HepG2 (cell line): ENCODE data around the gene PGAP3. TPM values are rescaled to one million over a fixed set of nuclear protein-coding genes. Genes with fewer than 3 reads are reported as not detected.

Experiments
- ATF3 ChIP-seq: sonication (generic); formaldehyde crosslinking; IDR thresholded peaks from 2 replicates; pipeline ENCODE4 v1.4.0; 2020; ENCODE audit warnings: missing genetic modification reagents
- CENPX ChIP-seq: sonication (generic); formaldehyde crosslinking; IDR thresholded peaks from 2 replicates; pipeline ENCODE4 v1.9.0; 2021; ENCODE audit warnings: mild to moderate bottlenecking, missing genetic modification reagents, moderate library complexity
- CREM ChIP-seq, 2 experiments: sonication (generic) in 1 of 2; formaldehyde crosslinking in 1 of 2; IDR thresholded peaks; 2 replicates each; pipeline versions ENCODE4 v1.4.0 to v1.6.1; 2016 to 2020; ENCODE audit warnings: antibody characterized with exemption in 1 of 2, mild to moderate bottlenecking in 1 of 2, missing genetic modification reagents in 1 of 2
- ELF1 ChIP-seq: sonication (generic); formaldehyde crosslinking; IDR thresholded peaks from 2 replicates; pipeline ENCODE4 v1.4.0; 2020; ENCODE audit warnings: missing genetic modification reagents
- GABPA ChIP-seq, 2 experiments: IDR thresholded peaks; 2 replicates each; pipeline ENCODE4 v1.6.1; 2011 to 2016; ENCODE audit warnings: low read depth in 2 of 2, low read length in 1 of 2, missing biosample characterization in 1 of 2, missing genetic modification characterization in 1 of 2
- HOXA5 ChIP-seq: sonication (generic); formaldehyde crosslinking; IDR thresholded peaks from 2 replicates; pipeline ENCODE4 v1.4.0; 2020; ENCODE audit warnings: missing genetic modification reagents
- RNF2 ChIP-seq: fragments of 450-650 bp; conservative IDR thresholded peaks from 2 replicates; pipeline ENCODE4 v1.6.1; 2016; ENCODE audit warnings: low read depth
- RXRB ChIP-seq: IDR thresholded peaks from 2 replicates; pipeline ENCODE4 v1.6.1; 2016; ENCODE audit warnings: borderline replicate concordance, missing genetic modification reagents, missing compliant biosample characterization
- SAFB2 ChIP-seq: sonication (generic); formaldehyde crosslinking; IDR thresholded peaks from 2 replicates; pipeline ENCODE4 v1.5.1; 2020; ENCODE audit warnings: missing genetic modification reagents, low read depth, mild to moderate bottlenecking, borderline replicate concordance
- SP4 ChIP-seq: sonication (generic); formaldehyde crosslinking; IDR thresholded peaks from 2 replicates; pipeline ENCODE4 v1.8.1; 2023; ENCODE audit warnings: mild to moderate bottlenecking, missing genetic modification reagents
- ZFP41 ChIP-seq: sonication (generic); formaldehyde crosslinking; IDR thresholded peaks from 2 replicates; pipeline ENCODE4 v1.4.0; 2020; ENCODE audit warnings: mild to moderate bottlenecking, missing genetic modification reagents, borderline replicate concordance
- ZFY ChIP-seq: sonication (generic); formaldehyde crosslinking; IDR thresholded peaks from 2 replicates; pipeline ENCODE4 v1.4.0; 2020; ENCODE audit warnings: missing genetic modification reagents
- ZNF280B ChIP-seq: sonication (generic); formaldehyde crosslinking; IDR thresholded peaks from 2 replicates; pipeline ENCODE4 v1.5.0; 2020; ENCODE audit warnings: missing genetic modification reagents, mild to moderate bottlenecking, borderline replicate concordance
- ZNF282 ChIP-seq: fragments of 450-650 bp; IDR thresholded peaks from 2 replicates; pipeline ENCODE4 v1.6.1; 2018; ENCODE audit not compliant: partially characterized antibody
- ZNF350 ChIP-seq: sonication (generic); formaldehyde crosslinking; IDR thresholded peaks from 2 replicates; pipeline ENCODE4 v1.4.0; 2020; ENCODE audit warnings: mild to moderate bottlenecking, low read depth, missing genetic modification reagents, borderline replicate concordance
- ZNF441 ChIP-seq: sonication (generic); formaldehyde crosslinking; IDR thresholded peaks from 2 replicates; pipeline ENCODE4 v1.7.0; 2021; ENCODE audit warnings: missing genetic modification reagents, borderline replicate concordance
- ZNF501 ChIP-seq: sonication (generic); formaldehyde crosslinking; IDR thresholded peaks from 2 replicates; pipeline ENCODE4 v1.5.1; 2020; ENCODE audit warnings: mild to moderate bottlenecking, moderate library complexity, missing genetic modification reagents
- ZNF775 ChIP-seq: sonication (generic); formaldehyde crosslinking; IDR thresholded peaks from 2 replicates; pipeline ENCODE4 v1.4.0; 2020; ENCODE audit warnings: missing genetic modification reagents, mild to moderate bottlenecking, moderate library complexity, borderline replicate concordance
- ZSCAN21 ChIP-seq: sonication (generic); formaldehyde crosslinking; IDR thresholded peaks from 2 replicates; pipeline ENCODE4 v1.8.0; 2022; ENCODE audit warnings: mild to moderate bottlenecking, missing genetic modification reagents, moderate library complexity, borderline replicate concordance
- ZSCAN25 ChIP-seq: sonication (generic); formaldehyde crosslinking; IDR thresholded peaks from 2 replicates; pipeline ENCODE4 v1.8.0; 2022; ENCODE audit warnings: mild to moderate bottlenecking, missing genetic modification reagents
- polyA plus RNA-seq, 8 experiments: library from polyadenylated mRNA; depleted of rRNA in 3 of 8; stranded (reverse) in 7 of 8; unstranded in 1 of 8; fragments of >200 nt; fragmentation: Illumina TruSeq in 4 of 8; extraction: Trizol in 4 of 8; gene quantifications; 2 replicates each; pipeline versions ENCODE4 v1.2.1 to v1.2.3, GENCODE V29; 2011 to 2016; ENCODE audit warnings: low read depth in 4 of 8, missing spikeins in 1 of 8, mixed read lengths in 1 of 8; ENCODE audit not compliant: insufficient read depth in 1 of 8
- total RNA-seq, 5 experiments: library from RNA; depleted of rRNA; stranded (reverse); fragments of >200 nt; fragmentation: Illumina TruSeq; extraction: Trizol; gene quantifications; 2 replicates each; pipeline ENCODE4 v1.2.3, GENCODE V29; 2016; ENCODE audit warnings: low read depth in 1 of 5
- TF ChIP-seq, protein P1 (sequence below): sonication (generic); formaldehyde crosslinking; IDR thresholded peaks from 2 replicates; pipeline ENCODE4 v1.5.1; 2020; ENCODE audit warnings: mild to moderate bottlenecking, missing genetic modification reagents, borderline replicate concordance
- TF ChIP-seq, protein P2 (sequence below): sonication (generic); formaldehyde crosslinking; IDR thresholded peaks from 2 replicates; pipeline ENCODE4 v1.4.0; 2020; ENCODE audit warnings: mild to moderate bottlenecking, missing genetic modification reagents

PGAP3 gene
- total and polyA plus RNA-seq, 2 of the 13 experiments (the other 11 are each of a cell fraction or from before 2014, with no cell fraction given): 11.9 to 14.6 TPM

GRCh38 chr17:39653662-39654331 lies 34.1 kb downstream of the PGAP3 start (continued):
- no peak for TF ChIP-seq CENPX (CRISPR knock-in tag)
- TF ChIP-seq RNF2: no peak
- no peak for TF ChIP-seq ZNF441 (CRISPR knock-in tag)
- no peak for TF ChIP-seq ZFY (CRISPR knock-in tag)
- no peak for TF ChIP-seq ZNF775 (CRISPR knock-in tag)
- no peak for TF ChIP-seq GABPA (IDR thresholded peaks at IDR 0.05; ENCODE audit: low read depth, low read length)
- TF ChIP-seq GABPA (CRISPR knock-in tag; IDR thresholded peaks at IDR 0.05; ENCODE audit: low read depth): peak; percentile 44
- TF ChIP-seq ZSCAN21 (CRISPR knock-in tag): no peak
- peak; percentile 65; the same call in 1 of the 2 replicates for TF ChIP-seq SP4 (CRISPR knock-in tag)
- TF ChIP-seq ZFP41 (CRISPR knock-in tag): no peak
- no peak for TF ChIP-seq SAFB2 (CRISPR knock-in tag)
- no peak for TF ChIP-seq ZSCAN25
- no peak for TF ChIP-seq CREM (IDR thresholded peaks at IDR 0.05)
- TF ChIP-seq CREM (CRISPR knock-in tag; IDR thresholded peaks at IDR 0.05): no peak
- TF ChIP-seq ELF1 (CRISPR knock-in tag): no peak
- no peak for TF ChIP-seq ATF3 (CRISPR knock-in tag)
- TF ChIP-seq HOXA5 (CRISPR knock-in tag): no peak
- TF ChIP-seq, protein P1, sequence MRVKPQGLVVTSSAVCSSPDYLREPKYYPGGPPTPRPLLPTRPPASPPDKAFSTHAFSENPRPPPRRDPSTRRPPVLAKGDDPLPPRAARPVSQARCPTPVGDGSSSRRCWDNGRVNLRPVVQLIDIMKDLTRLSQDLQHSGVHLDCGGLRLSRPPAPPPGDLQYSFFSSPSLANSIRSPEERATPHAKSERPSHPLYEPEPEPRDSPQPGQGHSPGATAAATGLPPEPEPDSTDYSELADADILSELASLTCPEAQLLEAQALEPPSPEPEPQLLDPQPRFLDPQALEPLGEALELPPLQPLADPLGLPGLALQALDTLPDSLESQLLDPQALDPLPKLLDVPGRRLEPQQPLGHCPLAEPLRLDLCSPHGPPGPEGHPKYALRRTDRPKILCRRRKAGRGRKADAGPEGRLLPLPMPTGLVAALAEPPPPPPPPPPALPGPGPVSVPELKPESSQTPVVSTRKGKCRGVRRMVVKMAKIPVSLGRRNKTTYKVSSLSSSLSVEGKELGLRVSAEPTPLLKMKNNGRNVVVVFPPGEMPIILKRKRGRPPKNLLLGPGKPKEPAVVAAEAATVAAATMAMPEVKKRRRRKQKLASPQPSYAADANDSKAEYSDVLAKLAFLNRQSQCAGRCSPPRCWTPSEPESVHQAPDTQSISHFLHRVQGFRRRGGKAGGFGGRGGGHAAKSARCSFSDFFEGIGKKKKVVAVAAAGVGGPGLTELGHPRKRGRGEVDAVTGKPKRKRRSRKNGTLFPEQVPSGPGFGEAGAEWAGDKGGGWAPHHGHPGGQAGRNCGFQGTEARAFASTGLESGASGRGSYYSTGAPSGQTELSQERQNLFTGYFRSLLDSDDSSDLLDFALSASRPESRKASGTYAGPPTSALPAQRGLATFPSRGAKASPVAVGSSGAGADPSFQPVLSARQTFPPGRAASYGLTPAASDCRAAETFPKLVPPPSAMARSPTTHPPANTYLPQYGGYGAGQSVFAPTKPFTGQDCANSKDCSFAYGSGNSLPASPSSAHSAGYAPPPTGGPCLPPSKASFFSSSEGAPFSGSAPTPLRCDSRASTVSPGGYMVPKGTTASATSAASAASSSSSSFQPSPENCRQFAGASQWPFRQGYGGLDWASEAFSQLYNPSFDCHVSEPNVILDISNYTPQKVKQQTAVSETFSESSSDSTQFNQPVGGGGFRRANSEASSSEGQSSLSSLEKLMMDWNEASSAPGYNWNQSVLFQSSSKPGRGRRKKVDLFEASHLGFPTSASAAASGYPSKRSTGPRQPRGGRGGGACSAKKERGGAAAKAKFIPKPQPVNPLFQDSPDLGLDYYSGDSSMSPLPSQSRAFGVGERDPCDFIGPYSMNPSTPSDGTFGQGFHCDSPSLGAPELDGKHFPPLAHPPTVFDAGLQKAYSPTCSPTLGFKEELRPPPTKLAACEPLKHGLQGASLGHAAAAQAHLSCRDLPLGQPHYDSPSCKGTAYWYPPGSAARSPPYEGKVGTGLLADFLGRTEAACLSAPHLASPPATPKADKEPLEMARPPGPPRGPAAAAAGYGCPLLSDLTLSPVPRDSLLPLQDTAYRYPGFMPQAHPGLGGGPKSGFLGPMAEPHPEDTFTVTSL: no peak
- TF ChIP-seq ZNF501 (CRISPR knock-in tag): peak; percentile 41; the same call in 1 of the 2 replicates
- no peak; the same call in 1 of the 2 replicates for TF ChIP-seq ZNF280B (CRISPR knock-in tag)
- peak; percentile 93 for TF ChIP-seq RXRB (CRISPR knock-in tag)
- TF ChIP-seq, protein P2, sequence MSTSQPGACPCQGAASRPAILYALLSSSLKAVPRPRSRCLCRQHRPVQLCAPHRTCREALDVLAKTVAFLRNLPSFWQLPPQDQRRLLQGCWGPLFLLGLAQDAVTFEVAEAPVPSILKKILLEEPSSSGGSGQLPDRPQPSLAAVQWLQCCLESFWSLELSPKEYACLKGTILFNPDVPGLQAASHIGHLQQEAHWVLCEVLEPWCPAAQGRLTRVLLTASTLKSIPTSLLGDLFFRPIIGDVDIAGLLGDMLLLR (CRISPR knock-in tag): no peak
- no peak for TF ChIP-seq ZNF282
- TF ChIP-seq ZNF350 (CRISPR knock-in tag): peak; percentile 70
